ENCODE data around the gene GPX3. TPM values are rescaled to one million over a fixed set of nuclear protein-coding genes. Genes with fewer than 3 reads are reported as not detected.

Gene GPX3
- total RNA-seq, 1 donor from 2014 or later: 32.7 TPM

- no peak for DNase-seq (ENCODE audit: low spot score)
Observed at GRCh38 chr5:151012862-151013261, 7.5 kb upstream of the GPX3 start.

DNA sequence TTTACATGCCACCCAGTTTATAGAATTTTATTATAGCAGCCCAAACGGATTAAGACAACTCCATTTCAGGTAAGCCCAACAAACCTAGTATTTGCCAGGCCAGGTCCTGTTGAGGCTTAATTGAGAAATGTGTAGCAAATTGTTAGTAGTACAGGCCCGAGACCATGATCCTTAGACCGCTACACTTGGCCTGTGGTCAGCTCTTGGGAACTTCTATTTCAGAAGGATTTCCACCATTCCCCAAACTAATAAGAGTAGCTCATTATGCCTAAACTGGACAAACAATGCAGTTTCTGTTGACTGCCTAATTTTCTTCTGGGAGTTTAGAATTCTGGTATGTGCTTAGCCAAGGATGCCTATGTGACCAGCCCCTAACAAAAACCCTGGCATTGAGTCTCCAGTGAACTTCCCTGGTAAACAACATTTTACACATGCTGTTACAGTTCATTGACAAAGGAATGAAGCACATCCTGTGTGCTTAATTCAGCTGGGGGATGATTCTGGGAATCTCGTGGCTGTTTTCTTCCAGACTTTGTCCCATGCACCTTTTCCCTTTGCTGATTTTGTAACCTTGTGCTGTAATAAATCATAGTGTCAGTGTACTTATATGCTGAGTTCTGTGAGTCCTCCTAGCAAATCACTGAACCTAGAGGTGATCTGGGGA is 5.6 kb upstream of the GPX3 start:
- DNase-seq (ENCODE audit: low spot score): no peak

DNA sequence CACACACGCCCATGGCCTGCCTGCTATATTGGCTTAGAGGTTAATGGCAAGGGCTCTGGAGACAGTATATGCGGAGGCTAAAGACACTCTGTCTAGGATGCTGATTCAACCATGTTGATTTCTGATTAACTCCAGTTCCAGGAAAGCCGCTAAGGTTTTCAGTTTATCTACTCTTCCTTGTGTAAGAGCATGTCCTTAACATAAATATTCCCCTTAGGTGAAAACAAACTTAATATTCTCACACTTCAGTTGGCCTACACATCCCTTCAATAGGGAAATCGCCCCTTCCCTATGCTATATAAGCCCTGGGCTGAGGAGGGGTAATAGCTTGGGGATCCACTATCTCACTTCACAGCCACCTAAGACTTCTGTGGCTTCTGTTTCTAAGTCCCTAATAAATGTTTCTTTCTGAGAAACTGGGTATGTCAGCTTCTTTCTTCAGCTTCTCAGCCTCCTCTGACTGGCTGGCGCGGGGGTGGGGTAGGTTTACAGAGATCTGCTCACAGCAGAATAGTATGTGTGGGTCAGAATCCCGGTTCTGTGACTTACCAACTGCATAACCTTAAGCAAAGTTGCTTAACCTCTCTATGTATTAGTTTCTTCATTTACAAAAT is 4.3 kb upstream of the GPX3 start:
- DNase-seq (ENCODE audit: low spot score): no peak

DNA sequence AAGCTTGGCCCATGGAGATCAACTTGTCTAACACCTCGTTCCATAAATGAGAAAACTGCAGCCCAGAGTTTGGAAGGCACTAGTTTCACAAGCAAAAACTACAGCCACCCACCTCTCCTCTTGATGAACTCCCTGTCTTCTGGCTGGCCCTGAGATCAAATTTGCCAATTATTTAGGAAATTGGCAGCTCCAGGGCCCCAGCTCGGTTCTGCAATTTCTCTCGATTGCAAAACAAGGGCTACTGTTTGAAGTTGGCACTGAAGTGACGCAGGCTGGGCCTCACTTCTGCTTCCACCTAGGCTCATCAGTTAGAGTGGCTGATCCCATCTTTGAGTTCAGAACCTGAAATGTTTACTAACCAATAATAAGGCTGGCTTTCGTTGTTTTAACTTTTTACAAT is 3.7 kb upstream of the GPX3 start:
- DNase-seq (ENCODE audit: low spot score): no peak

DNA sequence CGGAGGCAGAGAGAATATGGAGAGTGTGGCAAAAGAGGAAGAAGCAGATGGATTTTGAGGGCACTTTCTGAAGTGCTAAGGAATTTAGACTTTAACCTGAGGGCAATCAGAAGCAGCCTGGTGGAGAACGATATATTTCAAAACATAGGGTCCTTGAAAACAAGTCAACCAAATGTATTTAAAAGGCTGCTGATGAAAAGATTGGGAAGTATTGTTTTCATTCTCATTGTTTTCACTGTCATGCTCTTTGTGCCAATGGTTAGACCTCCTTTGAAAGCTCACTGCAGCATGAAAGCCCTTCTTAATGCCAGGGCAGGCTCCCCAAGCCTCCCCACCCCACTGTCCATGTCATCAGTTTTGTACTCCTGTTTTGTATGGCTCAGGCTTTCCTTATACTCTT is 2.5 kb upstream of the GPX3 start:
- DNase-seq (ENCODE audit: low spot score): no peak

- DNase-seq (ENCODE audit: low spot score): no peak
Observed at GRCh38 chr5:151018846-151019245, 1.5 kb upstream of the GPX3 start.

DNA sequence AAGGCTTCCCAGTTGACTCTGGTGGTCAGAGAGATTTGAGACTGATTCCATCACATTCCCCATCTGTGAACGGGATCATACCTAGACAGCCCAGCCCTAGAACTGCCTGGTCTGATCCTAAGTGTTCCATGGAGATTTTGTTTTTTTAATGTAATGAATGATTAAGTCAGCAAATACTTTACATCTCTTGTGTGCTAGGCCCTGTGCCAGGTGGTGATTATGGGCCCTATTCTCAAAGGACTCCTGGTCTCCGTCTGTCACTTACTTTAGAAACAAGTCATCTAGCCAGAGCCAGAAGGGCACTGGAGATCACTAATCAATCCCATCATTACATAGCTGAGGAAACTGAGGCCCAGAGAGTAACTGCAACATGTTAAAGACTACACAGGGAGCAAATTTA is 1.1 kb upstream of the GPX3 start:
- DNase-seq (ENCODE audit: low spot score): no peak

DNA sequence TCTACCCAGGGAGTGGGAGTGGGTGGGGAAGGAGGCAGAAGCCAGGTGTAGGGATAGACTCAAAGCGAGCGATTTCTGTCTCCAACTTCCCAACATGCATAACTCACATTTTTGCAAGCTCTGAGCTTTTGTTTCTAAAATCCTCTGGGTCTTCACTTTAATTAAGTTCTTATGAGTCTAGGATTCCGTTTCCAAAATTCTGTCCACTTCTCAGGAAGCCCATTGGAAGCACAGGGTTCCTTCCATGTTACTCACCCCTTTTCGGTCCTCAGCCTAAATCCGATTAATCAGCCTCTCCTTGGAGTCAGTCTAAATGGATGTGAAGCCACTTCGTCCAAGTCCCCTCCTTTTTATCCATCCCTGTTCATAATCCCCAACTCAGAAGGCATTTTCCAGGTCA is 1.4 kb downstream of the GPX3 start:
- no peak for DNase-seq (ENCODE audit: low spot score)

DNA sequence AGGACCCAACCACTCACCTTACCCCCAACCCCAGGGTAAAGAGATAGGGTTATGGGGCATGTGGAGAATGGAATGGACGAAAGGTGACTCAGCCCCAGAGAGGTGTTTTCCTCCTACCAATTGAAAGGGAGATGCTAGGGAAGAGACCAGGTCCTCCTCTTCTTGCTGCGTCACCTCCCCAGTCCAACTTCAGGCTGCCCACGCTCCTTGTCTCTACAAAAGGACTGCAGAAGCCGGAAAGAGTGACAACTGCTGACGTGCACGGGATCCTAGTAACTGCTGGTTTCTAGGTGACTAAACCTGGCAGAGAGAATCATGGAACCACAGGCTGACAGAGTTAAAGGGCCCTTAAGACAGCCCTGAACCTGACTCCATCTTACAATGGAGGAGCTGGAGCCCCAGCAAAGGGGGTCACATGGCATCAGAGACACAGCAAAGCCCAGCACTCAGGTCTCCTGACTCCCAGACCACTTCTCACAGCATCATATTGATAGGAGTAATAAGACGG is 2.2 kb downstream of the GPX3 start:
- DNase-seq (ENCODE audit: low spot score): no peak

DNA sequence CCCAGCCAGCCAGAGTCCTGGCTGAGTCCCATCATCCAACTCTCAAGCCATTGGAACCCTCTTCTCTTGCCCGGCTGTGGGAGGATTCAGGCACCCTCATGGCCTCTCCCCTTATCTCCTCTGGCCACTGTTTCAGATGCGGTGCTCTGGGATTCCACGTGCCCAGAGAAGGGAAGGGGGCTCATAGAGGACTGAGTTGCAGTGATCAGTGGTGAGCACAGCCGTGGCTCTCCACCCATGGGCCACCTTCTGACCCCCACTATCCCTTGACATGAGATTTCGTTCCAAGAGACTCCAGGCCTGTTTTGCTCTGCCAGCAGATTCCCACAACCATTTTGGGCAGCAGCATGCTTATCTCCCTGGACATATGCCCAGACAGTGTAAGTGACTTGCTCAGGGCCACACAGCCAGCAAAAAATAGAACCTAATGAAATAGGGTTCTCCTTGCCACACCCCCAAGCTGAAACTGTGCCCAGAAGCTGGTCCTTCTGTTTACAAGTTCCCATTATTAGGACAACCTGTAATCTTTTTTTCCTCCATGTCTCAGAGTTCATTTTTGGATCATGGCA is 2.7 kb downstream of the GPX3 start:
- DNase-seq (ENCODE audit: low spot score): no peak

GRCh38 chr5:151023651-151024050 is 3.3 kb downstream of the GPX3 start:
- no peak for DNase-seq (ENCODE audit: low spot score)

DNA sequence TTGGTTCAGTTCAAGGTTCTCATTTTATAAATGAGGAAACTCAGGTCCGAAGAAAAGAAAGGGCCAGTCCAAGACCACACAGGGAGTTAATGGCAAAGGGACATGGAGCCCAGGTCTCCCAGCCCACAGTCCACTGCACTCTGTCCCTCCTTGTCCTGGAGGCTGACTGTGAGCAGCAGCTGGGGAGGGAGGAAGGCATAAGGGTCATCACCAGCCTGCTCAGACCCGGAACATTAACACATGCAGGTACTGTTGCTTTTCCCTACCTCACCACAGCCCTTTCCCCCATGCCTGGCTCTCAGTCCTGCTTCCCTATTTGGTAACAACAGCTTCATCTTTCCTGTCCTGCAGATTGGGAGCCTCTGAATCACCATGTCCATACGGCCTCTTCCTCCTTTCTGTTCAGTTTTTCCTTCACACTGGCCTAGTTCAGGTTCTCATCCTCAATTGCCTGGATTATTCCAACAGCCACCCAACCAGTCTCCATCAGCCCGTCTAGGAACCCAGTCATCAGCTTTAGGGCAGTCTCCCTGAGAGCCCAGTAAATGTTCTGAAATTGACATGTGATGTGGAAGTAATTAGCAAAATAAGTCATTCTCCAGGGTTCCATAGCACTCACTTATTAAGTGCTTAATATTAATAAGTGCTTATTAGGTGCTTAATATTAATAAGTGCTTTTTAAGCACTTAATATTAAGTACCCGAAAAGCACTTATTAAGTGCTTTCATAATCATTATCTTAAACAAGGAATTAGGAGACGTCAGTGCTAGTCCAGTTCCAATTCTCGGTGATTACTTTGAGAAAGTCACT is 4.3 kb downstream of the GPX3 start:
- DNase-seq (ENCODE audit: low spot score): no peak

DNA sequence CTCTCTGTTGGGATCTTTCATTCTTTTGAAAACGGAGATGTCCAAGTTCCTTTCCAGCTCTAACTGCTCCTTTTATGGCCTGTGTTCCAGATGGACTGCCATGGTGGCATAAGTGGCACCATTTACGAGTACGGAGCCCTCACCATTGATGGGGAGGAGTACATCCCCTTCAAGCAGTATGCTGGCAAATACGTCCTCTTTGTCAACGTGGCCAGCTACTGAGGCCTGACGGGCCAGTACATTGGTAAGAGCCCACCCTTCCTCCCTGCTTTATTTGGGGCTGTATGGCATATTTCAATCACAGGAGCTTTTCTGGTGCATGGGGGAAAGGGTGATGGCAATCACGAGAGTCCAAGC is 4.8 kb downstream of the GPX3 start:
- no peak for DNase-seq (ENCODE audit: low spot score)

- DNase-seq (ENCODE audit: low spot score): no peak
Observed at GRCh38 chr5:151026088-151026487, 5.7 kb downstream of the GPX3 start.

DNA sequence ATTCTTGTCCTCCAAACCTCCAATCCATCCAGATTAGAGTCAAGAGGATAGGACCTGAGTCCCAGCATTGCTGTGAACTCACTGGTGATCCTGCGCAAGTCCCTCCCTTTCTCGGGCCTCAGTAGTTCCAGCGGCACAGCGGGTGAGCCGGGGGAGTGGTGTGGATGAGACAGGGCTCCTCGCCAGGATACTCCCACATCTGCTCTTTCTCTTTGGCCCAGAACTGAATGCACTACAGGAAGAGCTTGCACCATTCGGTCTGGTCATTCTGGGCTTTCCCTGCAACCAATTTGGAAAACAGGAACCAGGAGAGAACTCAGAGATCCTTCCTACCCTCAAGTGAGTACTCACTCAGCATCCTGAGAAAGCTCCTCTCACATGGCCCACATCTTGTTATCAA is 6.3 kb downstream of the GPX3 start:
- DNase-seq (ENCODE audit: low spot score): no peak

GRCh38 chr5:151027961-151028479 is 7.6 kb downstream of the GPX3 start:
- no peak for DNase-seq (ENCODE audit: low spot score)

DNA sequence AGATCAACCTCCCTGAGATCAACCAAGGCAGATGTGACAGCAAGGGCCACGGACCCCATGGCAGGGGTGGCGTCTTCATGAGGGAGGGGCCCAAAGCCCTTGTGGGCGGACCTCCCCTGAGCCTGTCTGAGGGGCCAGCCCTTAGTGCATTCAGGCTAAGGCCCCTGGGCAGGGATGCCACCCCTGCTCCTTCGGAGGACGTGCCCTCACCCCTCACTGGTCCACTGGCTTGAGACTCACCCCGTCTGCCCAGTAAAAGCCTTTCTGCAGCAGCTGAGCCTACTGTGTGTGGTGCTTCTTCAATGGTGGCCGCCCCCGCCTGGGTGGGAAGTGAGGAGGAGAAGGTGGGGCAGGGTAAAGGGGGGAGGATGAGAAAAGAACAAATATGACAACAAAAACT is 8.3 kb downstream of the GPX3 start:
- DNase-seq (ENCODE audit: low spot score): no peak

- no peak for DNase-seq (ENCODE audit: low spot score)
Observed at GRCh38 chr5:151029179-151030055, 9.0 kb downstream of the GPX3 start.

GRCh38 chr5:151030056-151030336 is 9.6 kb downstream of the GPX3 start:
- no peak for DNase-seq (ENCODE audit: low spot score)

- no peak for DNase-seq (ENCODE audit: low spot score)
Observed at GRCh38 chr5:151030379-151030778, 10.0 kb downstream of the GPX3 start.

DNA sequence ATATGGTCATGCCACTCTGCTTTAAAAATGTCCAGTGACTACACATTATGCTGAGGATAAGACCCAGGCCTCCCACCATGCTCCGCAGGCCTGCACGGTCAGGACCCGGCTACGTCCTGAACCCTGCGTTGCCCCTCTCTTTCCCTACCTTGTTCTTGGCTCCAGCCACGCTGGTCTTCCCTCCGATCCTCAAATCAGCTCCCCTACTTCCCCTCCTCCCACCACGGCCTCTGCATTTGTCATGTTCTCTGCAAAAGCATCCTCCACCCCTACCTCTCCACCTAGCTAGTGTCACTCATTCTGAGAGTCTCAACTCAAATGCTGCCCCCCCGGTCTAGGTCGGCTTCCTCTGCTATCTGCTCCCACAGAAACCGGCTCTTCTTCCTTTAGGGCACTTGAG is 11.2 kb downstream of the GPX3 start:
- no peak for DNase-seq (ENCODE audit: low spot score)
